Left lung (tissue), 10 donors: ENCODE data around the gene GRIK2. TPM values are rescaled to one million over a fixed set of nuclear protein-coding genes. Genes with fewer than 3 reads are reported as not detected.

Experiments
- ATAC-seq: fragments of 200-7000 bp; cut with Tn5 transposase; one replicate; pipeline ENCODE4 v1.9.1; 2020; ENCODE audit warnings: moderate library complexity
- DNase-seq, 4 donors: peaks; one replicate each; pipeline ENCODE4 v3.0.0-alpha.2; 2013 to 2020
- H3K27ac ChIP-seq, 2 donors: fragments of 200-600 bp; sonication (generic) in 1 of 2; one replicate each; pipeline versions ENCODE4 v1.5.0 to v1.8.0; 2020 to 2021
- H3K27me3 ChIP-seq, 2 donors: fragments of 200-600 bp; sonication (generic) in 1 of 2; one replicate each; pipeline versions ENCODE4 v1.5.0 to v1.8.0; 2020 to 2021
- H3K36me3 ChIP-seq, 2 donors: fragments of 200-600 bp; sonication (generic) in 1 of 2; one replicate each; pipeline versions ENCODE4 v1.5.0 to v1.8.0; 2020 to 2021
- H3K4me1 ChIP-seq, 2 donors: fragments of 200-600 bp; one replicate each; pipeline ENCODE4 v1.8.0; 2021
- H3K4me3 ChIP-seq, 2 donors: fragments of 200-600 bp; sonication (generic) in 1 of 2; one replicate each; pipeline versions ENCODE4 v1.5.0 to v1.8.0; 2020 to 2021; ENCODE audit warnings: mild to moderate bottlenecking in 1 of 2
- H3K9me3 ChIP-seq, 2 donors: fragments of 200-600 bp; sonication (generic) in 1 of 2; one replicate each; pipeline versions ENCODE4 v1.5.0 to v1.8.0; 2020 to 2021
- intact Hi-C, 2 donors: fragments of 100-400 bp; cut with DNase I; formaldehyde crosslinking; loops; one replicate each; pipeline versions ENCODE4 v1.11.2 to v1.14.2; 2022
- polyA plus RNA-seq, 6 donors: library from polyadenylated mRNA; unstranded; fragments of 120-200 nt; gene quantifications; one replicate each; pipeline ENCODE4 v1.2.1, GENCODE V29; 2013; ENCODE audit not compliant: insufficient read length in 6 of 6
- total RNA-seq, 2 donors: library from RNA; stranded (reverse); fragmentation: NEBNext Ultra II Directional; extraction: Animal tissue kit (Norgen Biotek cat#: 25700); gene quantifications; one replicate each; pipeline ENCODE4 v1.2.1, GENCODE V29; 2021
- TF ChIP-seq, protein P1 (sequence below), 2 donors: fragments of 200-600 bp; sonication (generic) in 1 of 2; IDR thresholded peaks; one replicate each; pipeline versions ENCODE4 v1.5.0 to v1.8.0; 2021; ENCODE audit warnings: antibody characterized with exemption in 2 of 2
- donor health status: DM: no; HTN: yes; CAD: no.
- donor health status: DM: no; HTN: no; CAD: no.

GRIK2 gene
- total and polyA plus RNA-seq, 8 donors, result 0.24 to 0.98 (median 0.67) TPM

DNA sequence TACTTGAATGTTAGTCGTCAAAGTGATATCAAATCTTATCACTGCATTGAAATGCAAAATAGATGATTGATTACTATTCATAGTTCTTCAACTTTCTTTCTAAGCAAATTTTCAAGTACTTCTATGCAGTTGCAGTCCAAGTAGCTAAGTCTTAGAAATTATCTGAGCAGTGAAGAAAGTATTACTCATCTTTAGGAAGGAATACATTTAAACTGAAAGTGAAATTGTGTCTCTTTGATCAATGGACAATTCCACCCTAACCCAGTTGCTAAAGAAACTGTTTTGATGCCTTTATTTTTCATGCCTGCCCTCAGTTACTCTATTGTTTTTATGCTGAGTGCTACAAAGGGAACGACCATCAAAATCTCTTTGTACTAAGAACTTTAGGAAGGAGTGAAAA is 337.4 kb downstream of the GRIK2 start:
- no peak for ATAC-seq
- TF ChIP-seq, protein P1, sequence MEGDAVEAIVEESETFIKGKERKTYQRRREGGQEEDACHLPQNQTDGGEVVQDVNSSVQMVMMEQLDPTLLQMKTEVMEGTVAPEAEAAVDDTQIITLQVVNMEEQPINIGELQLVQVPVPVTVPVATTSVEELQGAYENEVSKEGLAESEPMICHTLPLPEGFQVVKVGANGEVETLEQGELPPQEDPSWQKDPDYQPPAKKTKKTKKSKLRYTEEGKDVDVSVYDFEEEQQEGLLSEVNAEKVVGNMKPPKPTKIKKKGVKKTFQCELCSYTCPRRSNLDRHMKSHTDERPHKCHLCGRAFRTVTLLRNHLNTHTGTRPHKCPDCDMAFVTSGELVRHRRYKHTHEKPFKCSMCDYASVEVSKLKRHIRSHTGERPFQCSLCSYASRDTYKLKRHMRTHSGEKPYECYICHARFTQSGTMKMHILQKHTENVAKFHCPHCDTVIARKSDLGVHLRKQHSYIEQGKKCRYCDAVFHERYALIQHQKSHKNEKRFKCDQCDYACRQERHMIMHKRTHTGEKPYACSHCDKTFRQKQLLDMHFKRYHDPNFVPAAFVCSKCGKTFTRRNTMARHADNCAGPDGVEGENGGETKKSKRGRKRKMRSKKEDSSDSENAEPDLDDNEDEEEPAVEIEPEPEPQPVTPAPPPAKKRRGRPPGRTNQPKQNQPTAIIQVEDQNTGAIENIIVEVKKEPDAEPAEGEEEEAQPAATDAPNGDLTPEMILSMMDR (IDR thresholded peaks at IDR 0.05), result no peak
- no peak overlapping the region for H3K4me3 ChIP-seq
- H3K9me3 ChIP-seq, result no peaks in the 10 kb centered on the region
- no peak for DNase-seq
- intact Hi-C loops, result no loop called here
- no peaks in the 10 kb centered on the region for H3K36me3 ChIP-seq
- H3K27ac ChIP-seq, result no peak overlapping the region
- H3K4me1 ChIP-seq, result no peaks in the 10 kb centered on the region
- H3K27me3 ChIP-seq, result no peaks in the 10 kb centered on the region

DNA sequence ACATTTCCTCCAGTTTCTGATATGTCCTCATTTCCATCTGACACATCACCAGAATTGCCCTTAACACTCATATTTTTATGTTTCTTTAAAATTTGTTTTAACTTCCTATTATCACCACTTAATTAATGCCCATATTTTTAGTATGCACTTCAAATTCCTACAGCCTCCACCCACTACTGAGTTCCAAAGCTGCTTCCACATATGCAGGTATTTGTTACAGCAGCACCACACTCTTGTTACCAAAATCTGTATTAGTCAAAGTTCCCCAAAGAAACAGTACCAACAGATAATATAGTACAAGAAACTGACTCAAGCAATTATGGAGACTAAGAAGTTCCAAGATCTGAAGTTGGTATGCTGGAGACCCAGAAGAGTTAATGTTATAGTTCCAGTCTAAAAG is 340.4 kb downstream of the GRIK2 start:
- TF ChIP-seq, protein P1 (IDR thresholded peaks at IDR 0.05), result no peak
- Histone ChIP-seq H3K9me3 (peaks cover 0 to 7% of the 10 kb centered on the region in 2 donors), H3K36me3 (no peaks in the 10 kb centered on the region), H3K4me3 (no peak overlapping the region), H3K27me3 (no peaks in the 10 kb centered on the region), H3K27ac (no peak overlapping the region), H3K4me1 (no peaks in the 10 kb centered on the region)
- intact Hi-C loops, result no loop called here
- ATAC-seq (no peak), DNase-seq (no peak)

GRCh38 chr6:101738481-101738880 is 345.0 kb downstream of the GRIK2 start:
- TF ChIP-seq, protein P1 (IDR thresholded peaks at IDR 0.05), result no peak
- Histone ChIP-seq H3K9me3 (peaks cover 0 to 7% of the 10 kb centered on the region in 2 donors), H3K4me1 (no peaks in the 10 kb centered on the region), H3K27me3 (no peaks in the 10 kb centered on the region), H3K27ac (no peak overlapping the region), H3K4me3 (no peak overlapping the region), H3K36me3 (no peaks in the 10 kb centered on the region)
- DNase-seq (no peak), ATAC-seq (no peak)
- intact Hi-C loops, result no loop called here

DNA sequence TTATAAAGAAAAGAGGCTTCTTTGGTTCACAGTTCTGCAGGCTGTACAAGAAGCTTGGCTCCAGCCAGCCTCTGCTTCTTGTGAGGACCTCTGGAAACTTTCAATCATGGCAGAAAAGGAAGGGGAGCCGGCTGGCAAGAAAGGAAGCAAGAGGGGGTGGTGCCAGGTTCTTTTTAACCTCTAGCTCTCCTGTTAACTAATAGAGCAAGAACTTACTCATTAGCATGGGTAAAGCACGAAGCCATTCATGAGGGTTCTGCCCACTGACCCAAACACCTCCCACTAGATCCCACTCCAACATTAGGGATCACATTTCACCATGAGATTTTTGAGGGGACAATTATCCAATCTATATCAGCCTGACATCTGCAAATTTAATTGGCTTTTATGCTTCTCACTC is 347.1 kb downstream of the GRIK2 start:
- H3K27me3 ChIP-seq, result no peaks in the 10 kb centered on the region
- no peak for DNase-seq
- no peaks in the 10 kb centered on the region for H3K36me3 ChIP-seq
- H3K4me1 ChIP-seq, result no peaks in the 10 kb centered on the region
- intact Hi-C loops, result no loop called here
- peaks cover 0 to 9% of the 10 kb centered on the region in 2 donors for H3K9me3 ChIP-seq
- no peak for ATAC-seq
- no peak overlapping the region for H3K4me3 ChIP-seq
- TF ChIP-seq, protein P1 (IDR thresholded peaks at IDR 0.05), result no peak
- H3K27ac ChIP-seq, result no peak overlapping the region

- Histone ChIP-seq H3K4me3 (no peak overlapping the region), H3K27me3 (no peaks in the 10 kb centered on the region), H3K9me3 (peaks cover 0 to 3% of the 10 kb centered on the region in 2 donors), H3K4me1 (no peaks in the 10 kb centered on the region), H3K36me3 (no peaks in the 10 kb centered on the region), H3K27ac (no peak overlapping the region)
- TF ChIP-seq, protein P1 (IDR thresholded peaks at IDR 0.05), result no peak
- no peak for ATAC-seq
- no peak for DNase-seq
- intact Hi-C loops, result no loop called here
Observed at GRCh38 chr6:101741474-101742171, 348.1 kb downstream of the GRIK2 start.
